ENCODE measurements around the gene VSTM2L.

GRCh38 chr20:37992802-37993409 lies 90.0 kb downstream of the VSTM2L start:
- TF ChIP-seq POLR2A (IDR thresholded peaks at IDR 0.05) (no peak), CTCF (IDR thresholded peaks at IDR 0.05) (peak in 2 of 4 experiments; percentile 46 to 65)
